WTC11 (cell line): Measurements from ENCODE around the gene MBD3. TPM values are rescaled to one million over a fixed set of nuclear protein-coding genes. Genes with fewer than 3 reads are reported as not detected.

Experiments
- ATAC-seq: fragments of 200-7000 bp; cut with Tn5 transposase; 2 replicates; pipeline ENCODE4 v1.10.0; 2021; ENCODE audit warnings: mild to moderate bottlenecking, moderate library complexity
- CTCF ChIA-PET: fragments of 300-600 bp; sonication (Branson Sonifier 250); formaldehyde crosslinking; loops from one replicate; lab custom pipeline; 2021; ENCODE audit warnings: antibody characterized with exemption; lab: Charles Lee
- POLR2A ChIA-PET: fragments of 350-600 bp; sonication (Branson Sonifier 250); formaldehyde crosslinking; loops from one replicate; lab custom pipeline; 2021; ENCODE audit warnings: antibody characterized with exemption; lab: Charles Lee
- DNase-seq: peaks from one replicate; pipeline ENCODE4 v3.0.0; 2021; ENCODE audit warnings: low spot score
- H3K27ac Mint-ChIP-seq: 2 replicates; pipeline ENCODE4 v1.8.0; 2021; ENCODE audit warnings: mixed read lengths
- H3K27me3 Mint-ChIP-seq: 2 replicates; pipeline ENCODE4 v1.8.0; 2021; ENCODE audit warnings: low read depth, mild to moderate bottlenecking, moderate library complexity, mixed read lengths
- H3K36me3 Mint-ChIP-seq: 2 replicates; pipeline ENCODE4 v1.8.0; 2021; ENCODE audit warnings: mixed read lengths
- H3K4me1 Mint-ChIP-seq: 2 replicates; pipeline ENCODE4 v1.8.0; 2022; ENCODE audit warnings: mixed read lengths
- H3K4me3 Mint-ChIP-seq: 2 replicates; pipeline ENCODE4 v1.8.0; 2021; ENCODE audit warnings: mild to moderate bottlenecking, moderate library complexity, mixed read lengths
- H3K9me3 Mint-ChIP-seq: 2 replicates; pipeline ENCODE4 v1.8.0; 2021; ENCODE audit warnings: mixed read lengths
- ATF3 ChIP-seq: sonication (generic); formaldehyde crosslinking; conservative IDR thresholded peaks from 2 replicates; pipeline ENCODE4 v1.8.1; 2022; ENCODE audit warnings: mild to moderate bottlenecking, missing genetic modification reagents
- E2F5 ChIP-seq: sonication (generic); formaldehyde crosslinking; IDR thresholded peaks from 2 replicates; pipeline ENCODE4 v1.8.1; 2022; ENCODE audit warnings: mild to moderate bottlenecking, moderate library complexity, missing genetic modification reagents
- ESRRA ChIP-seq: sonication (generic); formaldehyde crosslinking; IDR thresholded peaks from 2 replicates; pipeline ENCODE4 v1.8.1; 2022; ENCODE audit warnings: mild to moderate bottlenecking, missing genetic modification reagents, borderline replicate concordance
- FOXJ3 ChIP-seq: sonication (generic); formaldehyde crosslinking; IDR thresholded peaks from 2 replicates; pipeline ENCODE4 v1.9.0; 2021; ENCODE audit warnings: missing genetic modification reagents, mild to moderate bottlenecking, borderline replicate concordance
- GABPB1 ChIP-seq: sonication (generic); formaldehyde crosslinking; IDR thresholded peaks from 2 replicates; pipeline ENCODE4 v1.8.1; 2023; ENCODE audit warnings: mild to moderate bottlenecking, missing genetic modification reagents
- MYBL2 ChIP-seq: sonication (generic); formaldehyde crosslinking; IDR thresholded peaks from 2 replicates; pipeline ENCODE4 v1.8.1; 2023; ENCODE audit warnings: mild to moderate bottlenecking, moderate library complexity, missing genetic modification reagents
- RELA ChIP-seq: sonication (generic); formaldehyde crosslinking; IDR thresholded peaks from 2 replicates; pipeline ENCODE4 v1.8.1; 2022; ENCODE audit warnings: missing genetic modification reagents, mild to moderate bottlenecking, borderline replicate concordance
- SMAD3 ChIP-seq: sonication (generic); formaldehyde crosslinking; IDR thresholded peaks from 2 replicates; pipeline ENCODE4 v1.8.0; 2022; ENCODE audit warnings: missing genetic modification reagents, mild to moderate bottlenecking, borderline replicate concordance
- ZBTB21 ChIP-seq: sonication (generic); formaldehyde crosslinking; IDR thresholded peaks from 2 replicates; pipeline ENCODE4 v1.8.1; 2023; ENCODE audit warnings: mild to moderate bottlenecking, missing genetic modification reagents, borderline replicate concordance
- ZNF121 ChIP-seq: sonication (generic); formaldehyde crosslinking; IDR thresholded peaks from 2 replicates; pipeline ENCODE4 v1.8.0; 2023; ENCODE audit warnings: missing genetic modification reagents
- ZNF219 ChIP-seq: sonication (generic); formaldehyde crosslinking; IDR thresholded peaks from 2 replicates; pipeline ENCODE4 v1.8.0; 2023; ENCODE audit warnings: missing genetic modification reagents, mild to moderate bottlenecking, borderline replicate concordance
- ZNF532 ChIP-seq: fragments of 250-450 bp; sonication (Bioruptor Pico); IDR thresholded peaks from 2 replicates; pipeline ENCODE4 v1.9.0; 2021; ENCODE audit warnings: mild to moderate bottlenecking, borderline replicate concordance
- ZNF671 ChIP-seq: fragments of 250-450 bp; sonication (Bioruptor Pico); IDR thresholded peaks from 2 replicates; pipeline ENCODE4 v1.8.0; 2021; ENCODE audit warnings: mild to moderate bottlenecking
- total RNA-seq: library from RNA; stranded (reverse); gene quantifications from 3 replicates; pipeline ENCODE4 v1.2.3, GENCODE V29; 2021
- TF ChIP-seq, protein P1 (sequence below): sonication (generic); formaldehyde crosslinking; IDR thresholded peaks from 2 replicates; pipeline ENCODE4 v1.8.0; 2023; ENCODE audit warnings: missing genetic modification reagents, mild to moderate bottlenecking, borderline replicate concordance
- TF ChIP-seq, protein P2 (sequence below): sonication (generic); formaldehyde crosslinking; IDR thresholded peaks from 2 replicates; pipeline ENCODE4 v1.8.1; 2022; ENCODE audit warnings: missing genetic modification reagents, borderline replicate concordance
- TF ChIP-seq, protein P3 (sequence below): fragments of 250-450 bp; sonication (Bioruptor Pico); IDR thresholded peaks from 2 replicates; pipeline ENCODE4 v1.9.0; 2021; ENCODE audit warnings: mild to moderate bottlenecking

The MBD3 gene
- total RNA-seq, 1 experiment from 2014 or later: 90.2 TPM

- ChIA-PET CTCF (no interaction called here), POLR2A (no interaction called here)
- no peak for DNase-seq
- H3K9me3 Mint-ChIP-seq: no peaks in the 10 kb centered on the region
- no peaks in the 10 kb centered on the region for H3K27me3 Mint-ChIP-seq
- TF ChIP-seq ATF3 (CRISPR knock-in tag) (no peak), SMAD3 (no peak), E2F5 (no peak), ZNF219 (CRISPR knock-in tag) (no peak), FOXJ3 (no peak), ZNF532 (no peak), ZNF671 (CRISPR knock-in tag) (no peak), RELA (CRISPR knock-in tag) (no peak), MYBL2 (CRISPR knock-in tag) (no peak), ZBTB21 (no peak), ESRRA (CRISPR knock-in tag) (no peak), ZNF121 (CRISPR knock-in tag) (no peak), GABPB1 (no peak)
- TF ChIP-seq, protein P1, sequence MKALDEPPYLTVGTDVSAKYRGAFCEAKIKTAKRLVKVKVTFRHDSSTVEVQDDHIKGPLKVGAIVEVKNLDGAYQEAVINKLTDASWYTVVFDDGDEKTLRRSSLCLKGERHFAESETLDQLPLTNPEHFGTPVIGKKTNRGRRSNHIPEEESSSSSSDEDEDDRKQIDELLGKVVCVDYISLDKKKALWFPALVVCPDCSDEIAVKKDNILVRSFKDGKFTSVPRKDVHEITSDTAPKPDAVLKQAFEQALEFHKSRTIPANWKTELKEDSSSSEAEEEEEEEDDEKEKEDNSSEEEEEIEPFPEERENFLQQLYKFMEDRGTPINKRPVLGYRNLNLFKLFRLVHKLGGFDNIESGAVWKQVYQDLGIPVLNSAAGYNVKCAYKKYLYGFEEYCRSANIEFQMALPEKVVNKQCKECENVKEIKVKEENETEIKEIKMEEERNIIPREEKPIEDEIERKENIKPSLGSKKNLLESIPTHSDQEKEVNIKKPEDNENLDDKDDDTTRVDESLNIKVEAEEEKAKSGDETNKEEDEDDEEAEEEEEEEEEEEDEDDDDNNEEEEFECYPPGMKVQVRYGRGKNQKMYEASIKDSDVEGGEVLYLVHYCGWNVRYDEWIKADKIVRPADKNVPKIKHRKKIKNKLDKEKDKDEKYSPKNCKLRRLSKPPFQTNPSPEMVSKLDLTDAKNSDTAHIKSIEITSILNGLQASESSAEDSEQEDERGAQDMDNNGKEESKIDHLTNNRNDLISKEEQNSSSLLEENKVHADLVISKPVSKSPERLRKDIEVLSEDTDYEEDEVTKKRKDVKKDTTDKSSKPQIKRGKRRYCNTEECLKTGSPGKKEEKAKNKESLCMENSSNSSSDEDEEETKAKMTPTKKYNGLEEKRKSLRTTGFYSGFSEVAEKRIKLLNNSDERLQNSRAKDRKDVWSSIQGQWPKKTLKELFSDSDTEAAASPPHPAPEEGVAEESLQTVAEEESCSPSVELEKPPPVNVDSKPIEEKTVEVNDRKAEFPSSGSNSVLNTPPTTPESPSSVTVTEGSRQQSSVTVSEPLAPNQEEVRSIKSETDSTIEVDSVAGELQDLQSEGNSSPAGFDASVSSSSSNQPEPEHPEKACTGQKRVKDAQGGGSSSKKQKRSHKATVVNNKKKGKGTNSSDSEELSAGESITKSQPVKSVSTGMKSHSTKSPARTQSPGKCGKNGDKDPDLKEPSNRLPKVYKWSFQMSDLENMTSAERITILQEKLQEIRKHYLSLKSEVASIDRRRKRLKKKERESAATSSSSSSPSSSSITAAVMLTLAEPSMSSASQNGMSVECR: no peak
- TF ChIP-seq, protein P2, sequence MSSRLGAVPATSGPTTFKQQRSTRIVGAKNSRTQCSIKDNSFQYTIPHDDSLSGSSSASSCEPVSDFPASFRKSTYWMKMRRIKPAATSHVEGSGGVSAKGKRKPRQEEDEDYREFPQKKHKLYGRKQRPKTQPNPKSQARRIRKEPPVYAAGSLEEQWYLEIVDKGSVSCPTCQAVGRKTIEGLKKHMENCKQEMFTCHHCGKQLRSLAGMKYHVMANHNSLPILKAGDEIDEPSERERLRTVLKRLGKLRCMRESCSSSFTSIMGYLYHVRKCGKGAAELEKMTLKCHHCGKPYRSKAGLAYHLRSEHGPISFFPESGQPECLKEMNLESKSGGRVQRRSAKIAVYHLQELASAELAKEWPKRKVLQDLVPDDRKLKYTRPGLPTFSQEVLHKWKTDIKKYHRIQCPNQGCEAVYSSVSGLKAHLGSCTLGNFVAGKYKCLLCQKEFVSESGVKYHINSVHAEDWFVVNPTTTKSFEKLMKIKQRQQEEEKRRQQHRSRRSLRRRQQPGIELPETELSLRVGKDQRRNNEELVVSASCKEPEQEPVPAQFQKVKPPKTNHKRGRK (CRISPR knock-in tag): no peak
- TF ChIP-seq, protein P3, sequence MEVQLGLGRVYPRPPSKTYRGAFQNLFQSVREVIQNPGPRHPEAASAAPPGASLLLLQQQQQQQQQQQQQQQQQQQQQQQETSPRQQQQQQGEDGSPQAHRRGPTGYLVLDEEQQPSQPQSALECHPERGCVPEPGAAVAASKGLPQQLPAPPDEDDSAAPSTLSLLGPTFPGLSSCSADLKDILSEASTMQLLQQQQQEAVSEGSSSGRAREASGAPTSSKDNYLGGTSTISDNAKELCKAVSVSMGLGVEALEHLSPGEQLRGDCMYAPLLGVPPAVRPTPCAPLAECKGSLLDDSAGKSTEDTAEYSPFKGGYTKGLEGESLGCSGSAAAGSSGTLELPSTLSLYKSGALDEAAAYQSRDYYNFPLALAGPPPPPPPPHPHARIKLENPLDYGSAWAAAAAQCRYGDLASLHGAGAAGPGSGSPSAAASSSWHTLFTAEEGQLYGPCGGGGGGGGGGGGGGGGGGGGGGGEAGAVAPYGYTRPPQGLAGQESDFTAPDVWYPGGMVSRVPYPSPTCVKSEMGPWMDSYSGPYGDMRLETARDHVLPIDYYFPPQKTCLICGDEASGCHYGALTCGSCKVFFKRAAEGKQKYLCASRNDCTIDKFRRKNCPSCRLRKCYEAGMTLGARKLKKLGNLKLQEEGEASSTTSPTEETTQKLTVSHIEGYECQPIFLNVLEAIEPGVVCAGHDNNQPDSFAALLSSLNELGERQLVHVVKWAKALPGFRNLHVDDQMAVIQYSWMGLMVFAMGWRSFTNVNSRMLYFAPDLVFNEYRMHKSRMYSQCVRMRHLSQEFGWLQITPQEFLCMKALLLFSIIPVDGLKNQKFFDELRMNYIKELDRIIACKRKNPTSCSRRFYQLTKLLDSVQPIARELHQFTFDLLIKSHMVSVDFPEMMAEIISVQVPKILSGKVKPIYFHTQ: no peak
- no peaks in the 10 kb centered on the region for H3K4me1 Mint-ChIP-seq
- H3K36me3 Mint-ChIP-seq: peaks cover 5% of the 10 kb centered on the region; the same call in 1 of the 2 replicates
- H3K4me3 Mint-ChIP-seq: no peak overlapping the region
- ATAC-seq: no peak
- no peak overlapping the region for H3K27ac Mint-ChIP-seq
These were observed 32.3 kb downstream of the MBD3 start for GRCh38 chr19:1560286-1560882.
